Endothelial cell of umbilical vein (primary cell): ENCODE data around the gene ROBO2. TPM values are rescaled to one million over a fixed set of nuclear protein-coding genes. Genes with fewer than 3 reads are reported as not detected.

Experiments used
- BruUV-seq: library from RNA; stranded (reverse); fragments of 400-500 nt; replicated peaks from 2 replicates; lab custom pipeline; 2021; lab: Mats Ljungman, UMichigan
- CTCF ChIA-PET: fragments of 300-600, 350-600 bp; sonication (Branson Sonifier 250); formaldehyde crosslinking; loops from one replicate; lab custom pipeline; 2021; ENCODE audit warnings: antibody characterized with exemption, inconsistent platforms; lab: Charles Lee
- POLR2A ChIA-PET: fragments of 300-600, 350-600 bp; sonication (Branson Sonifier 250); formaldehyde crosslinking; loops from one replicate; lab custom pipeline; 2021; ENCODE audit warnings: antibody characterized with exemption, inconsistent platforms; lab: Charles Lee
- DNase-seq: peaks from one replicate; pipeline ENCODE4 v3.0.0-alpha.2; 2011; ENCODE audit warnings: low read depth, low spot score
- FAIRE-seq: peaks from 2 replicates; lab custom pipeline; 2011; peaks lifted over from hg19 to GRCh38; lab: Jason Lieb, UNC
- H2AFZ ChIP-seq: 2 replicates; pipeline ENCODE4 v1.6.0; 2012; ENCODE audit warnings: low read depth, low read length, control low read depth, inconsistent platforms
- H3K27ac ChIP-seq: 2 replicates; pipeline ENCODE4 v1.5.1; 2011; ENCODE audit warnings: low read depth, mild to moderate bottlenecking, control low read depth, low read length, moderate library complexity; ENCODE audit not compliant: insufficient read depth
- H3K27me3 ChIP-seq, 2 experiments: 2 replicates each; pipeline versions ENCODE4 v1.6.0 to v1.6.1; 2011; ENCODE audit warnings: low read length in 2 of 2, mixed read lengths in 1 of 2; ENCODE audit not compliant: control insufficient read depth in 2 of 2, insufficient read depth in 2 of 2
- H3K36me3 ChIP-seq, 2 experiments: 2 replicates in 1 of 2; 3 replicates in 1 of 2; pipeline ENCODE4 v1.5.1; 2011; ENCODE audit warnings: low read length in 2 of 2, mild to moderate bottlenecking in 1 of 2, moderate library complexity in 1 of 2; ENCODE audit not compliant: control insufficient read depth in 2 of 2, insufficient read depth in 2 of 2; ENCODE audit errors: extremely low read depth in 1 of 2
- H3K4me1 ChIP-seq: 3 replicates; pipeline ENCODE4 v1.5.1; 2011; ENCODE audit warnings: mild to moderate bottlenecking, low read length; ENCODE audit not compliant: control insufficient read depth, insufficient read depth; ENCODE audit errors: extremely low read depth
- H3K4me2 ChIP-seq: 2 replicates; pipeline ENCODE4 v1.6.1; 2011; ENCODE audit warnings: low read length, control low read depth, mixed read lengths; ENCODE audit not compliant: insufficient read depth
- H3K4me3 ChIP-seq, 3 experiments: fragments of 200-600 bp in 1 of 3; sonication (generic), shearing (Covaris generic) in 1 of 3; replicated peaks in 1 of 3; 2 replicates each; pipeline ENCODE4 v1.5.1; 2011 to 2016; ENCODE audit warnings: control low read depth in 3 of 3, low read length in 3 of 3, mild to moderate bottlenecking in 2 of 3, inconsistent platforms in 1 of 3, low read depth in 1 of 3, moderate library complexity in 1 of 3; ENCODE audit not compliant: insufficient read depth in 1 of 3
- H3K79me2 ChIP-seq: 2 replicates; pipeline ENCODE4 v1.6.0; 2012; ENCODE audit warnings: low read length, inconsistent platforms; ENCODE audit not compliant: control insufficient read depth, insufficient read depth
- H3K9ac ChIP-seq: replicated peaks from 2 replicates; pipeline ENCODE3; 2011; ENCODE audit warnings: low read length, control low read depth; ENCODE audit not compliant: insufficient read depth; ENCODE audit errors: extremely low read depth
- H3K9me1 ChIP-seq: replicated peaks from 3 replicates; pipeline ENCODE4 v1.6.0; 2011; ENCODE audit warnings: mild to moderate bottlenecking, low read length; ENCODE audit not compliant: control insufficient read depth, insufficient read depth; ENCODE audit errors: extremely low read depth
- H3K9me3 ChIP-seq: replicated peaks from 2 replicates; pipeline ENCODE4 v1.5.1; 2012; ENCODE audit warnings: low read length, inconsistent platforms; ENCODE audit not compliant: control insufficient read depth, insufficient read depth
- H4K20me1 ChIP-seq: replicated peaks from 2 replicates; pipeline ENCODE3; 2011; ENCODE audit warnings: mild to moderate bottlenecking, low read length; ENCODE audit not compliant: control insufficient read depth, insufficient read depth; ENCODE audit errors: extremely low read depth
- CTCF ChIP-seq, 2 donors: IDR thresholded peaks; 1 replicate in 1 of 2; 2 replicates in 1 of 2; pipeline ENCODE4 v1.5.1; 2011; ENCODE audit warnings: low read length in 2 of 2, mild to moderate bottlenecking in 2 of 2, moderate library complexity in 2 of 2, control low read depth in 1 of 2, inconsistent platforms in 1 of 2, low read depth in 1 of 2; ENCODE audit not compliant: insufficient read depth in 1 of 2; ENCODE audit errors: extremely low read depth in 1 of 2
- EZH2 ChIP-seq: IDR thresholded peaks from 2 replicates; pipeline ENCODE4 v1.6.1; 2012; ENCODE audit warnings: borderline replicate concordance, low read depth, mild to moderate bottlenecking, moderate library complexity, low read length, inconsistent platforms; ENCODE audit not compliant: severe bottlenecking
- FOS ChIP-seq: IDR thresholded peaks from 2 replicates; pipeline ENCODE4 v1.6.1; 2011; ENCODE audit warnings: mild to moderate bottlenecking, low read length, moderate library complexity, borderline replicate concordance; ENCODE audit not compliant: insufficient read depth
- GATA2 ChIP-seq: IDR thresholded peaks from 2 replicates; pipeline ENCODE4 v1.7.0; 2011; ENCODE audit warnings: low read depth, mild to moderate bottlenecking, moderate library complexity, mixed read lengths, low read length; ENCODE audit not compliant: insufficient read length, insufficient read depth
- JUN ChIP-seq: IDR thresholded peaks from 2 replicates; pipeline ENCODE4 v1.6.1; 2011; ENCODE audit warnings: borderline replicate concordance, low read depth; ENCODE audit not compliant: insufficient read length, insufficient read depth
- MYC ChIP-seq: IDR thresholded peaks from one replicate; pipeline ENCODE4 v1.6.1; 2011; ENCODE audit warnings: mild to moderate bottlenecking, low read depth, low read length
- POLR2A ChIP-seq: IDR thresholded peaks from 2 replicates; pipeline ENCODE4 v1.6.1; 2012; ENCODE audit warnings: low read depth, mild to moderate bottlenecking, control low read depth, low read length
- POLR2AphosphoS5 ChIP-seq: IDR thresholded peaks from 2 replicates; pipeline ENCODE4 v1.6.1; 2012; ENCODE audit warnings: low read depth, mild to moderate bottlenecking, control low read depth, low read length, moderate library complexity; ENCODE audit not compliant: insufficient read depth
- dilution Hi-C: fragments of 300-500 bp; cut with MboI; formaldehyde crosslinking; loops from one replicate; pipeline ENCODE4 v1.15.0; 2019; ENCODE audit warnings: low sequenced_read_pairs; ENCODE audit not compliant: extremely low pct_ligation_motif_present
- intact Hi-C: fragments of 100-400 bp; cut with micrococcal nuclease; formaldehyde crosslinking; loops from one replicate; pipeline ENCODE4 v1.10.0; 2022
- polyA plus RNA-seq, 4 experiments: library from polyadenylated mRNA; depleted of rRNA in 3 of 4; stranded (reverse) in 3 of 4; unstranded in 1 of 4; fragments of >200 nt; gene quantifications; 2 replicates each; pipeline versions ENCODE4 v1.2.1 to v1.2.3, GENCODE V29; 2011 to 2012; ENCODE audit warnings: missing spikeins in 1 of 4
- total RNA-seq: library from RNA; stranded (reverse); gene quantifications from 2 replicates; pipeline ENCODE4 v1.2.3, GENCODE V29; 2021
- TF ChIP-seq, protein P1 (sequence below): IDR thresholded peaks from 2 replicates; pipeline ENCODE4 v1.6.1; 2011; ENCODE audit not compliant: insufficient read depth, insufficient read length

The ROBO2 gene
- total and polyA plus RNA-seq, 2 donors (not counting 3 experiments of a cell fraction or from before 2014, with no cell fraction given) = not detected

DNA sequence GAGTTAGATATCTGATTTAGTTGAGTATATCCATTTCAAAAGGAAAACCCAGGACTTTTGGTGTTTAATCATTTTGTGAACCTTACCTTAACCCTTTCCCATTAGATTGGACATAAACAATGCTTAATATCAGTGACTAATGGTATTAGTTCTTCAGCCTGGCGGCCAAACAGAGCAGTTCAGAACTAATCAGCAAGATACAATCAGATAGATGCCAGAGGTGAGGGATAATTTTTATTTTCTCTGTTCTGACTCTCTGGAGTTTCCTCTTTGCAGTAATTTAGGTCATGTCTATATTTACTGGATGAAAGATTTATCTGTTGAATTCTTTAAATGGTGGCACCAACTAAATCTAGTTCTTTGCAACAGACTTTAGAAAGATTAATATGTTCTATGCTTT is 337.8 kb downstream of the ROBO2 start:
- dilution Hi-C loops (no loop called here), intact Hi-C loops (no loop called here)
- no peaks in the 10 kb centered on the region for H3K79me2 ChIP-seq
- H3K27me3 ChIP-seq = no peaks in the 10 kb centered on the region
- peaks cover 2% of the 10 kb centered on the region for H3K9me3 ChIP-seq
- H3K9me1 ChIP-seq = no peaks in the 10 kb centered on the region
- TF ChIP-seq EZH2 = no peak
- no peak for TF ChIP-seq POLR2A
- no peak for TF ChIP-seq FOS
- no peak for TF ChIP-seq POLR2AphosphoS5
- no peak for TF ChIP-seq CTCF (IDR thresholded peaks at IDR 0.05; ENCODE audit: extremely low read depth in 1 of 2, insufficient read depth in 1 of 2, low read depth in 1 of 2, low read length in 2 of 2)
- TF ChIP-seq, protein P1, sequence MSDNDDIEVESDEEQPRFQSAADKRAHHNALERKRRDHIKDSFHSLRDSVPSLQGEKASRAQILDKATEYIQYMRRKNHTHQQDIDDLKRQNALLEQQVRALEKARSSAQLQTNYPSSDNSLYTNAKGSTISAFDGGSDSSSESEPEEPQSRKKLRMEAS = no peak
- no peak for TF ChIP-seq MYC
- no peak for TF ChIP-seq JUN
- TF ChIP-seq GATA2 = no peak
- H4K20me1 ChIP-seq = no peaks in the 10 kb centered on the region
- DNase-seq (no peak), FAIRE-seq (no peak)
- no peaks in the 10 kb centered on the region for H3K36me3 ChIP-seq
- H3K4me2 ChIP-seq = no peak overlapping the region
- no TSS peak for BruUV-seq
- H3K4me1 ChIP-seq = no peaks in the 10 kb centered on the region
- no peak overlapping the region for H3K27ac ChIP-seq
- CTCF ChIA-PET = no interaction called here
- no peak overlapping the region for H3K4me3 ChIP-seq
- no peak overlapping the region for H2AFZ ChIP-seq
- H3K9ac ChIP-seq = no peak overlapping the region
- POLR2A ChIA-PET = no interaction called here
